Measurements from ENCODE around the gene ANGEL2. TPM values are rescaled to one million over a fixed set of nuclear protein-coding genes. Genes with fewer than 3 reads are reported as not detected.

Gene ANGEL2
- total and polyA plus RNA-seq, 12 donors = 6.1 to 22.0 (median 18.6) TPM

DNA sequence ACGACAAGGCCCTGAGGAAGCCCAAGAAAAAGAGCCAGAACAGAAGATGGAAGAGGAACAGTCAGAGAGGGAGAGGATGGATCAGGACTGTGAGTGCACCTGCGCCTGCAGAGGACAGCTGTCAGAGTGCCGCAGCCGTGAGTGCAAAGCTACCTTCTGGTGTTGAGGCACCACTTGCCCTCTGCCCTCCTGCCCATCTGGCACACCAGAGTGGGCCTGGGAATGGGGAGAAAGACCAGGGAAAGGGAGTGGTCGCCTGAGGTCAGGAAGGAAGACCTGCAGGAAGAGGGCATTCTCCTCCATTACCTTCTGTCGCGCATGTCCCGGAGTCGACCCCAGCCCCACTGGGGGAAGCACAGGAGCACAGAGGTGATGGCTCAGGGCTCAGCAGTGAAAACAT lies 39.1 kb downstream of the ANGEL2 start:
- H3K36me3 ChIP-seq = no peaks in the 10 kb centered on the region
- H3K27me3 ChIP-seq = no peaks in the 10 kb centered on the region
- no peak overlapping the region for H3K4me3 ChIP-seq
- TF ChIP-seq, protein P1, sequence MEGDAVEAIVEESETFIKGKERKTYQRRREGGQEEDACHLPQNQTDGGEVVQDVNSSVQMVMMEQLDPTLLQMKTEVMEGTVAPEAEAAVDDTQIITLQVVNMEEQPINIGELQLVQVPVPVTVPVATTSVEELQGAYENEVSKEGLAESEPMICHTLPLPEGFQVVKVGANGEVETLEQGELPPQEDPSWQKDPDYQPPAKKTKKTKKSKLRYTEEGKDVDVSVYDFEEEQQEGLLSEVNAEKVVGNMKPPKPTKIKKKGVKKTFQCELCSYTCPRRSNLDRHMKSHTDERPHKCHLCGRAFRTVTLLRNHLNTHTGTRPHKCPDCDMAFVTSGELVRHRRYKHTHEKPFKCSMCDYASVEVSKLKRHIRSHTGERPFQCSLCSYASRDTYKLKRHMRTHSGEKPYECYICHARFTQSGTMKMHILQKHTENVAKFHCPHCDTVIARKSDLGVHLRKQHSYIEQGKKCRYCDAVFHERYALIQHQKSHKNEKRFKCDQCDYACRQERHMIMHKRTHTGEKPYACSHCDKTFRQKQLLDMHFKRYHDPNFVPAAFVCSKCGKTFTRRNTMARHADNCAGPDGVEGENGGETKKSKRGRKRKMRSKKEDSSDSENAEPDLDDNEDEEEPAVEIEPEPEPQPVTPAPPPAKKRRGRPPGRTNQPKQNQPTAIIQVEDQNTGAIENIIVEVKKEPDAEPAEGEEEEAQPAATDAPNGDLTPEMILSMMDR (IDR thresholded peaks at IDR 0.05) = no peak
- ATAC-seq (no peak), DNase-seq (no peak)
- peaks cover 5 to 26% (median 21%) of the 10 kb centered on the region in 9 donors for H3K4me1 ChIP-seq
- H3K9me3 ChIP-seq = no peaks in the 10 kb centered on the region
- H3K27ac ChIP-seq = no peak overlapping the region
- 92% methylated on average over 9 of the region's 9 CpGs for WGBS, 2 donors
- intact Hi-C loops (cut with DNase I) = no loop called here

DNA sequence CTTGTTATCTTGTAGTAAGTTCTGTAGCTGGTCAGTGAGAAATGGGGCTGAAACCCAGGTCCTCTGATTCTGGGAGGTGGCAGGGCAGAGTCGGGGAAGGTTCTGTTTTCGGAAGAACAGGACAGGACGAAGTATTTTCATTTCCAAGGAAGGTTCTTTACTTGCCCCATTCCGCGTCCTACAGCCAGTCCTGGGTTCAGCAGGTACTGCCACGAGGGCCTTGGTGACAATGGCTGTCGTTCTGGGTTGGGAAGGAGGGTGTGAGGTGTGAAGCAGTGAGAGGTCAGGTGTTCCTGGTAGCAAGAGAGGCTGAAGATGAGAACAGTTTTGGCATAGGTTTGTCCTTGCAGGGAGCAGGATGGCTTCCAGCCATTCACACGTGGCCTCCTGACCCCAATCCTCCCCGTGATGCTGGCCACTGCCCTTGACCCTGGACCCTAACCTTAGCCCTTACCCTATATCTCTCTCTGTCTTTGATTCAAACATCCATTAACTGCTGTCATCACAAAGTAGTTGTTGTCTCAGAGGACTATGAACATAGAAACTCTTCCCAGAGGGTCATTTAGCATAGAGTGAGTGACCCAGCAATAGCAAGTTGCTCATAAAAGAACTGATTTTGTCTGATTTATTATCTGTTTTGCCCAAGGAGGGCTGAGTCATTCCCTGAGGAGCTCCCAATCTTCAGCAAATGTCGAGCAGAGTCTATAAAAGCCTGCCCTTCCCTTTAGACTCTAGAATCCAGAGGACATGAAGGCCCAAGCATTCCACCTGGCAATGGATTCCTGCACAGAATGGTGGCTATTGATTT lies 40.4 kb downstream of the ANGEL2 start:
- no peak for DNase-seq

DNA sequence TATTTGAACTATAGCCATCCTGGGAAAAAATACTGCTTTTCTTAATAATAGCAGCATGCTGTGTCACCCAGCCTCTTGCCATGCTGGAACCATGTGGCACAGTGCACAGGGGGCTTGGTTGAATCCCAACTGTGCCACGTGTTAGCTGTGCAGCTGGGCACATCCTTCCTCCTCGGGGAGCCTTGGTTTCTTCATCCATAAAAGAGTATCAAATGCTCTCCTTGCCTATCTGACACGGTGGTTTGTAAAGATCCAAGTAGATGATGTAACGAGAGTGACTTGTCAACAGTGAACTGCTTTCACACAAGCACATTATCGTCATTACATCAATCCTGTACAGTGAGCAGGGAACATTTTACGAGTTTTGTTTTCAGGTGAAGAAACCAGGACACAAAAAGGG lies 41.0 kb downstream of the ANGEL2 start:
- H3K9me3 ChIP-seq = no peaks in the 10 kb centered on the region
- H3K27me3 ChIP-seq = peaks cover 0 to 9% (median 0%) of the 10 kb centered on the region in 7 donors
- H3K27ac ChIP-seq = no peak overlapping the region
- H3K36me3 ChIP-seq = no peaks in the 10 kb centered on the region
- DNase-seq = no peak
- H3K4me1 ChIP-seq = peaks cover 0 to 7% (median 2%) of the 10 kb centered on the region in 9 donors
- intact Hi-C loops (cut with DNase I) = no loop called here
- 80 to 83% methylated on average over 6 of the region's 6 CpGs for WGBS, 2 donors
- H3K4me3 ChIP-seq = no peak overlapping the region
- ATAC-seq = no peak
- TF ChIP-seq, protein P1 (IDR thresholded peaks at IDR 0.05) = no peak

More for the DNA sequence above, 40.4 kb downstream of the ANGEL2 start:
- H3K27ac ChIP-seq = no peak overlapping the region
- WGBS, 2 donors = 89 to 92% methylated on average over 10 of the region's 10 CpGs
- H3K4me1 ChIP-seq = peaks cover 0 to 13% (median 8%) of the 10 kb centered on the region in 9 donors
- TF ChIP-seq, protein P1 (IDR thresholded peaks at IDR 0.05) = no peak
- ATAC-seq = no peak
- no peaks in the 10 kb centered on the region for H3K36me3 ChIP-seq
- peaks cover 0 to 9% (median 0%) of the 10 kb centered on the region in 7 donors for H3K27me3 ChIP-seq
- H3K9me3 ChIP-seq = no peaks in the 10 kb centered on the region
- H3K4me3 ChIP-seq = no peak overlapping the region
- intact Hi-C loops (cut with DNase I) = no loop called here

DNA sequence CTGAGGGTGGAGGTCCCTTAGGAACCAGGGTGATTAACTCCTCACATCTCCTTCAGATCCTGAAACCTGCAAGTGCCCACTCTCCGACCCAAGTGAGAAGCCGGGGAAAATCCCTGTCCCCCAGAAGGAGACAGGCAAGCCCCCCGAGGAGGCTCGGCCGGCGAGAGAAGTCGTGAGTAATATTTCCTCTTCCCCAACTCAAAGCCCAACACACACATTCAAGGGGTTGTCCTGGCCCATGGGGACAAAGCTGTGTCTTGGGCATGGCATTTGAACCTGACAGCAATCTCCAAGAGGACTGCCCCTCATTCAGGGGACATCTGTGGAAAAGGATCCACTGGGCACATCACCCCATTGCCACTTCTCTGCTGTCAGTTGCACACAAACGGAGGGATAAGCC lies 41.8 kb downstream of the ANGEL2 start:
- DNase-seq (no peak), ATAC-seq (no peak)
- intact Hi-C loops (cut with DNase I) = no loop called here
- H3K27me3 ChIP-seq = peaks cover 0 to 9% (median 0%) of the 10 kb centered on the region in 7 donors
- H3K36me3 ChIP-seq = no peaks in the 10 kb centered on the region
- WGBS, 2 donors = 88 to 93% methylated on average over 8 of the region's 8 CpGs
- TF ChIP-seq, protein P1 (IDR thresholded peaks at IDR 0.05) = no peak
- H3K4me1 ChIP-seq = no peaks in the 10 kb centered on the region
- H3K4me3 ChIP-seq = no peak overlapping the region
- H3K9me3 ChIP-seq = no peaks in the 10 kb centered on the region
- H3K27ac ChIP-seq = no peak overlapping the region
